ENCODE data around the gene NEDD8.

- TF ChIP-seq CTCF (IDR thresholded peaks at IDR 0.05 in 4 of 5, conservative IDR thresholded peaks at IDR 0.05 in 1 of 5) (no peak), POLR2A (IDR thresholded peaks at IDR 0.05) (no peak)
Measured at GRCh38 chr14:24197056-24197450, 35.1 kb downstream of the NEDD8 start.

Data from gastrocnemius medialis (tissue), 4 donors.